Upper lobe of left lung (tissue), 4 donors: Measurements from ENCODE around the gene OR11A1.

Source experiments
- CTCF ChIP-seq, 6 experiments: fragments of 450-650 bp in 4 of 6; fragments of 200-600 bp in 2 of 6; sonication (generic) in 2 of 6; IDR thresholded peaks; one replicate each; pipeline ENCODE4 v1.5.1; 2016 to 2019; ENCODE audit warnings: antibody characterized with exemption in 6 of 6
- POLR2A ChIP-seq, 4 donors: fragments of 450-650 bp; IDR thresholded peaks; one replicate each; pipeline ENCODE4 v1.5.1; 2016 to 2017; ENCODE audit warnings: antibody characterized with exemption in 4 of 4, mild to moderate bottlenecking in 2 of 4

- TF ChIP-seq POLR2A (IDR thresholded peaks at IDR 0.05) (no peak), CTCF (IDR thresholded peaks at IDR 0.05) (no peak)
Measured at GRCh38 chr6:29502597-29502996, 45.7 kb upstream of the OR11A1 start.
